HG02938 (cell line): ENCODE results near the gene KCNAB3.

ENCODE experiments used
- ATAC-seq: cut with Tn5 transposase; IDR thresholded peaks from one replicate; pipeline ENCODE4 v1.9.1; 2021; ENCODE audit warnings: mild to moderate bottlenecking, moderate library complexity; ENCODE audit not compliant: unreplicated experiment

KCNAB3 gene

DNA sequence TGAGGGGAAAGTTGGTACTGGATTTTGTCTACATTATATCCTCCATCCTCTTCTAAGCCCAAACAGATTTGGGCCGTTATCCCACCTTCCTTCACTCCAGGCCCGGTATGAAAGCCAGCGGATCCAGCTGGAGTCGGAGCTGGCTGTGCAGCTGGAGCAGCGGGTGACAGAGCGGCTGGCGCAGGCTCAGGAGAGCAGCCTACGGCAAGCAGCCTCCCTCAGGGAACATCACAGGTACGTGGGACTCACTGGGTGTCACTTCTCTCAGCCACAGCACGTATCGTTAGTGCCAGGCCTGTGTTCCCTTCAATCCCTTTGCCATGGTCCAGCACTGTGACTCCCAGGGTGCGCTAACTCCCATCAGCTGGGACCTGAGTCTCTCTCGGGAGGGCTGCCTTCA is 13.6 kb upstream of the KCNAB3 start:
- no peak for ATAC-seq

DNA sequence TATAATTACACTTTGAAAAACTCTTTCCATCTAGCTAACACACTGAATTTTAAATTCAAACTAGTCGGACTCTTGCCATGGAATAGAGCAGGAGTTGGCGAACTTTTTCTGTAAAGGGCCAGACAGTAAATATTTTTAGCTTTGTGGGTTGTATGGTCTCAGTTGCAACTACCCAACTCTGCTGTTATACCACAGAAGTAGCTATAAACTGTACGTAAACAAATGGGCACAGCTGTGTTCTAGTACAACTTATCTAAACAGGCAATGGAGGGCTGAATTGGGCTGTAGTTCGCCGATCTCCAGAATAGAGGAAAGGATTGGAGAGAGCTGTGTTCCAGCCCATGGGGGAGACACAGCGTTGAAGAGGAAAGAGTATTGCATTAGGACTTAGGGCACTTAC is 11.1 kb upstream of the KCNAB3 start:
- no peak for ATAC-seq

DNA sequence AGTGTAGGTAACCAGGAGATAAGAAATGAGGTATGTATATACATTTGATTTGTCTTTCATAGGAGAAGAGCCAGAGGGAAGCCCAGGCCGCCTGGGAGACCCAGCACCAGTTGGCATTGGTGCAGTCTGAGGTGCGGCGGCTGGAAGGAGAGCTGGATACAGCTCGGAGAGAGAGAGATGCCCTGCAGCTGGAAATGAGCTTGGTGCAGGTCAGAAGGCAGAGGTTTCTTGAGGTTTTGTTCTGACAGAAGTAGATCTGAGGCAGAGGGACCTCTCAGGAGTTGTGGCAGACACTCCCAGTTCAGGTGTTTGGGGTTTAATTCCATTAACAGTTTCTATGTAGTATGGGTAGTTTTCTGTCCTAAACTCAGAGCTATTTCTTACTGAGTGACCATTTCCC is 10.4 kb upstream of the KCNAB3 start:
- no peak for ATAC-seq

DNA sequence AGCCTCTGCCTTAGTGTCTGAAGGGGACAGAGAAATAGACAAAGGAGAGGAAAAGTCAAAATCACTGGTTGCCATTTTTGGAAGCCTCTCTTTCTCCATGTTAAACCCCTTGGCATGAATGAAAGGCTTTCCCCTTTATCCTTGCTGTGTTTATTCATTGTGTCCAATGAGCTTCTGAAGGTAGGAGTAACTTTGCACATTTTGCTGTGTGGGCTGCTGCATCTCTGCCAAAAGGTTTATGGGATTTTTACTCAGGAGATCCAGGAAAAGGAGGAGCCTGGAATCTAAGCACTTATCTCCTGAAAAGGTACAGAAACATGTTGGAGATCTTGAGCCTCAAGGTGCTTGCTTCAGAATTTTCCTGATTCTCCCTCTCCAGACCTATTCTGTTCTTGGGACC is 6.2 kb upstream of the KCNAB3 start:
- ATAC-seq = no peak

DNA sequence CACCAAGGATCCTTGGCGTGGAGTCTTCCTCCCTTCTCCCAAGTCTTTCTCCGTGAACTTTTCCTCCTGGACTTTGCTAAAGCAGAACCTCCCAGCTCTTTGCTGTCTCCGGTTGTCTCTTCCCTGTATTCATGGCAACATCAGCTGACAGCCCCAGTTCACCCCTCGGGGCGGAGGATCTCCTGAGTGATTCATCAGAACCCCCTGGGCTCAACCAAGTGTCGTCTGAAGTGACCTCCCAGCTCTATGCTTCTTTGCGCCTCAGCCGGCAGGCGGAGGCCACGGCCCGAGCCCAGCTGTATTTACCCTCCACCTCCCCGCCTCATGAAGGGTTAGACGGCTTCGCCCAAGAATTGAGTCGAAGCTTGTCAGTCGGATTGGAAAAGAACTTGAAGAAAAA is 3.3 kb upstream of the KCNAB3 start:
- ATAC-seq = no peak

DNA sequence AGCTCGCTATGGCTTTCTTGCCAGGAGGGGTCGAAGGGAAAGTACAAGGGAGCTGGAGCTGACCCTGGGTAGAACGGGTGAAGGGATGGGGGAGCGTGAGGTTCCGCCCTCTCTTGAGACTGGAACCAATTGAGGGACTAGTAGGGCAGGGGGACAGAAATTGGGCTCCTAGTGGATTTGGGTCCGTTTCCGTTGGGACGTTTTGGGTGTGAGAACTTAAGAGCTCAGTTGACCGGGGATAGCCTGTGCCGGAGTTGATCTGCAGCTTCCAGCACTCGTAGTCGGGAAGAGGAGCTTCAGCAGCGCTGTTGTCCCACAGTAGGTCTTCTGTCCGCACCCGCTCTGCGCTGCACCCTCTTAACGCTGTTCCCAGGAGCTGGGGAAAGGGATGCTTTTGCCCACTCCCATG is 2.8 kb upstream of the KCNAB3 start:
- no peak for ATAC-seq

DNA sequence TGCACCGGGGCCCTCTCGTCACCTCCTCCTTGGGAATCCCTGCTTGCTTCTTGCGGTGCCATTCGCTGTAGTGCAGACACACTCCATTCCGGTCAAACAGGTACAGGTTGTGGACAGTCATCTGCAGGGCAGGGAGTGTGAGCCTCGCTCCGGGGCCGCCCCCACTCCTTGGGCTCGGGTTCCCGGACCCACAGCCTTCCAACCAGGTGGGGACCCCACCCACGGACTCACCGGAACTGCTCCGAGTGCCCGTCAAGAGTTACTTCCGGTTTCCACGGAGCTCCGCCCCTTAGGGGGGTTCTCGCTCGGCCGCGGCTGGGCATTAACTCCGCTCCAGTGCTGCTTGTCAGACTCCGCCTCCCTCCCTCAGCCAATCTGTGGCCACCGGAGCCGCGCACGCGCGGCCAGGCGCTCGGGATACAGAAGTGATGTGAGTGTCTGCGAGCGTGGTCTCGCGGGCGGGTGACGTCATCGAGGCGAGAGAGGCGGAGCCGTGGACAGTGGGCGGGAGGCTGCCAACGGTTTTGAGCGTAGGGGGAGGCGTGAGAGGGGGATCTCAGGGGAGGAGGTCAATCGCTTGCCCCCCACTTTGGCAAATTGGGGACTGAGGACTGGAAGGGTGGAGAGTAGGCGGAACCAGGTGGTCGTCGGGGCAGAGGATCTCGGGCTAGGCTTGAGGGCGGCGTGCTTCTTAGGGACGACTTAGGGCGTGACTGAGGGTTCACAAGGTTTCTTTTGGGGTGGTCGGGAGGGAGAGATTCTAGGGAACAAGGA is 2.2 kb upstream of the KCNAB3 start, which contains the start of the genes CNTROB and TRAPPC1:
CNTROB (plus strand) TSS at position 498 of the 774 bp plus-strand sequence. CDS start 874 bp downstream, outside the sequence.
TRAPPC1 (minus strand) TSS at position 238 of the 774 bp plus-strand sequence; CDS start at position 121, 117 bp downstream.
- peak; percentile 96 for ATAC-seq

DNA sequence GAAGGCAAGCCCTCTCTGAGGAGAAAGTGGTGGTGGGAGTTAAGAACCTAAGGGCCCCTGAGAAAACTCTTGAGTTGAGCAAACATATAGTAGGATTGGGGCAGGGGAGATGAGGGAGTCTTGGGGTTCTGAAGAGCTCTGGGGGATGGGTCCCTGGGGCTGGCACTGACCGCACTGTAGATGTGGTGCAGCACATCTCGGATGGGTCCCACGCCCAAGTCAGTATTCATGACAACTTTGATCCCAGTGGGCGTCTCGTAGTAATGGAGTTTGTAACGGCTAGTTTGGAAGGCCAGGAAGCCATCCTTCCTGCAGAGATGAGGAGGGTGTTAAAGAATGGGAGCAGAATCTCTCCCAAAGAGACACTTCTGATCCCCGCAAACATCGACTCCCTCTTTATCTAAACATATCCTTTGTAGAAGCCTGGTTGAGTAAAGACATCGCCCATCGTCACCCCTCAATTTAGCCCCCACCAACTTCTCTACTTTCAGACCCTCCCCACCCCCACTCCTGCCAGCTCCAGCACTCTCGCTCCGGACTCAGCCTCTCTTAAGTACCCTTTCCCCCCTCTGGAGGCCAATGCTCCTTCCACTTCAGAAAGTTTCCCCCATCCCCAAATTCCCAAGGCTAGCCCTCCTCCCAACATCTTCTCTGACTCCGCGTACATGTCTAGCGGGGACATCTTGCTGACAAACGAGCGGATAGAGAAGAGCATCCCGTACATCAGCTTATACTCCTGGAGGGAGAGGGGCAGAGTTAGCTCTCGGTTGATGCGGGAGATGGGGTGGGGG is 1.4 kb upstream of the KCNAB3 start:
- ATAC-seq = no peak

DNA sequence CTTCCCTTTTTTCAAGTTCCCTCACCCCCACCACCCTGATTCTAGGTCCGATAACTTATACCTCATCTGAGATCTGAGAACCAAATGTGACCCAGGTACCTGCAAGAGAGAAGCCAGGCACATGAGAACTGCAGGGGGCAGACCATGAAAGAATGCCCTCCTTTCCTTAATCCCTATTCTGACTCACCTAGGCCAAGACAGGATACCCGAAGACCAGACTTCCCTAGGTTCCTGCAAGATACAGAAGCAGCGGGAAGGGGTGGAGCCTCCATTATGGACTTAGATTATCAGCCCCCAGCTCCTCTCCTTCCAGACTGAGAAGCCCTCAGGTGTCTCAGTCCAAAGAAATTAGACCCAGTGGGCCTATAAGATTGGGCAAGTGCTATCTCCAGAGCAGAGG is 2.1 kb downstream of the KCNAB3 start:
- ATAC-seq = no peak

DNA sequence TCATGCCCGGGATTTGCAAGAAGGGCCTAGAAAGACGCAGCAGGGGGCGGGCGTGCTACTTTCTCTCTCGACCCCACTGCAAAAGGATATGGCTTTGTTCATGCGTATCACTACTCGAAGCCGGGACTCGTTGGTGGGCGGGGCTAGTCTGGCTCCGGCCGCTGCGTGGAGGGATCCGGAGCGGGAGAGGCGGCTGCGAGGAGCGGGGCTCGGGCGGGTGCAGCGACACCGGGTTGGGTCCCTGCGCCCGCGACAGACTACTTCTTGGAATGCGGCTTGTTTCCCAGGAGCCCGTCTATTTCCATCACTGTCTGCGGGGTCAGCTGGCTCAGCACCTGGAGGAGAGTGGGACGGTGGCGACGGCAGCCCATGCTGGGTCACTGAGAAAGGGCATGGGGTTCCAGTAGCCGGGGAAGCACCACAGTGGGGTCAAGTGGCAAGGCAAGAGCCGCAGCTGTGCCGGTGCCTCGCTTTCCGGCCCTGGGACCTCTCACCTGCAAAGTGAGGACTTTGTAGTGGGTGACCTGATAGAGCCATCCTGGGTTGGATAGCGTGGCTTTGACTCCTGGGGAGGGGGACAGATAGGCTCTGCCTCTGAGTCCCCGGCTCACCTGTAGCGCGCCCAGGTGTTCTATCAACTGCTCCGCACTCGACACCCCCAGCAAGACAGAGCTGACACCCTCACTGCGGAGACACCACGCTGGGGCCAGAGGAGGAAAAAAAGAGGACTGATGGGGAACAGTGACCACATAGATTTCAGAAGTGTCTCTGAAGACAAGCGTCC is 6.6 kb downstream of the KCNAB3 start:
- ATAC-seq = no peak

DNA sequence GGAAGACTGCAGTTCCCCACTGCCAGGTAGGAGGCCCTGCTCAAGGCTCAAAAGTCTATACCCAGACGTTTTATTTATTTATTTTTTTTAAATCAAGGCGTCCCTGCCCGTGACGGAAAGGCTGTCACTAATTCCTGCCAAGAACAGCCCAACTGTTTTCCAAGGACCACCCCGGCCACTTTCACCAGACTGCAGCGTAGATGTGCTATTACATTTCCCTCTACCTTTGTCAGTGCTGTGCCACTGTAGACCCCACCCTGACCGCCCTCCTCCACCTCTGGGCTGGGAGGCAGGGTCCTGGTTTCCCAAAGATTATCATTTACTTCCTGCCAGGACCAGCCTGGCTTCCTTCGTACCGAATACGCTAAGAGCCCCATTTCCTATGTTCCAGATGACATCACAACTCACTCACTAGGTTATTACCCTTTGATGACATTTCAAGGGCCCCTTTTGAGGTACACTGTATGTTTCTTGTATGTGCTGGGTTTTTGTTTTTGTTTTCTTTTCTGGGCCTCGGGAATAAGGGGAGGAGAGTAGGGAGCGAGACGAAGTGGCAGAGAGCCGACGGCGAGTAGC is 7.3 kb downstream of the KCNAB3 start:
- ATAC-seq = no peak

DNA sequence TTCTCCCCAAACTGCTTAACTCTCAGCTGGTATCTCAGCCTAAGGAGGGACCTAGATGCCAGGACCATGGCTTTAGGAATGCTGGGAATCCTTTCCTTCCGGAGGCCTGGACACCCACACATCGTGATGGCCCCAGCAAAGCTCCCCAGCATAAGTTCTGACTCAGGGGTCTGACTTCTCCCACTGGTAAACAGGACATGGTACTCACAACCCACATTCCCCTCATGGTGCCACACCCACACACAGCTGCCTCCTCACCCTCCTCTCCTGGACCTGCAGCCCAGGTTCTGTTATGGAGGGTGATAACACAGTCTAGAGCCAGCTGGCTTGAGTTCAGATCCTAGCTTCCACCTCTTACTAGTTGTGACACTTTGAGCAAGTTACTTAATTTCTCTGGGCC is 12.8 kb downstream of the KCNAB3 start:
- no peak for ATAC-seq

DNA sequence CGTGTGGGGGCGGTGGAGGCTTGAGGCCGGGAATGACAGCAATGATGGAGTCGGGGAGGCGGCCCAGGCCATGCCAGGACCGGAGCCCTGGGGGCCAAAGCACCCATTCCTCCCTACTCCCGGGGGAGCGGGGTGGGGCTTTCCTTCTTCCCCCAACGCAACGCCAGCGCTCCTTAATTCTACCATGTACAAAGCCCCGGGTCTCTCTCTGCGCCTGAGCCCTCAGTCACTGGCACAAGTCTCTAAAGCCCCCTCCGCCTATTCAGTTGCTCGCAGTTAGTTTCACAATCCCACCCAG is 13.3 kb downstream of the KCNAB3 start:
- no peak for ATAC-seq

DNA sequence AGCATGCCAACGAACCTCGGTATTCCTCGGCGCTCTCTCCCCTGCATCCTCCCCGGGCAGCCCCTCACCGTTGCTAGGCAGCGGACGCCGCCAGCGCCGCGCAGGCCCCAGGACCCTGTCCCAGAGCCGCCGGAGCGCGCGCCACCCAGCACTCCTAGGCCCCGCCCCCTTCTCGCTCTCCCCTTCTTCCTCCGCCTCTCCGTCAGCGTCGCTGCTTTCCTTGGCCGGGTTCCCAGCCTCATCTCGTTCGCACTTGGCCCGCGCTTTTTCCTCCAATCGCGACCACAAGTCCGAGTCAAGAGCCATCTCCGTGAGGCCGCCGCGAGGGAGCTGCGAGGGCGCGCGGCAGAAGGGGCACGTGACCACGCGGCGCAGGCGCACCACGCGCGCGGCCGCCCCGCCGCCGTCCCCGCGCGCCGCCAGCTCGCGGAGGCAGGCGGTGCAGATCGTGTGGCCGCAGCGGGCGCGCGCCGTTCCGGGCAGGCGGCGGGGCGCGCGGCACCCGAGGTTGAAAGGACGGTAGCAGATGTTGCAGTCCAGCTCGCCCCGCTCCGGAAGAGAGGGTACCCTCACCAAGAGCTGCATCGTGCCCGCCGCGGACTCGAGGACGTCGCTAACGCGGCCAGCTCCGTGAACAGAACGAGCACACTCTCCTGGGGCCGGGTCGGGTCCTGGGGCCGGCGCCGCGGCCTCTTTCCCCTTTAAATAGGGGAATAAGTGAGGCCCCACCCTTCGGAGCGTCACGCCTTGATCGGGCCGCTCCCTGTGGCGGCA is 13.9 kb downstream of the KCNAB3 start, which contains the start of gene RNF227:
RNF227 (minus strand) TSS at position 679 of the 774 bp plus-strand sequence; CDS start at position 585, 94 bp downstream.
- peak; percentile 47 for ATAC-seq

DNA sequence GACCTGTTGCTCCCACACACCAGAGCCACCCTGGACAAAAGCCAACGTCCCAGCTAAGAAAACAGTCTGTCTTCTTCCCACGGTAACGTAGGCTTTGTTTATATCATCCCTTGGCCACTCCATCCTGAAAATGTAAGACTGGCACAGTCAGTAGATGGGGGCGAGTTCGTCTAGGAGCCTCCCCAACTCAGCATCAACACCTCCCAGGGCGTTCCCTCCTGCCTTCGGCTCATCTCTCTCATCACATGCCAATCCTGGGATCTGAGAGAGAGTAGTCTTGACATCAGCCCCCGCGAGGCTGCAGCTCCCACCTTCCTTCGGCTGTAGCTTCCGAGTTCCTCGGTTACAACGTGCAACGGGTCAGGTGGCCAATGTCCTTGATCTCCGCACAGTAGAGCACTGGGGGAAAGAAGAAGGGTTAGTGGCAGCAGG is 14.5 kb downstream of the KCNAB3 start:
- ATAC-seq = peak; percentile 26

DNA sequence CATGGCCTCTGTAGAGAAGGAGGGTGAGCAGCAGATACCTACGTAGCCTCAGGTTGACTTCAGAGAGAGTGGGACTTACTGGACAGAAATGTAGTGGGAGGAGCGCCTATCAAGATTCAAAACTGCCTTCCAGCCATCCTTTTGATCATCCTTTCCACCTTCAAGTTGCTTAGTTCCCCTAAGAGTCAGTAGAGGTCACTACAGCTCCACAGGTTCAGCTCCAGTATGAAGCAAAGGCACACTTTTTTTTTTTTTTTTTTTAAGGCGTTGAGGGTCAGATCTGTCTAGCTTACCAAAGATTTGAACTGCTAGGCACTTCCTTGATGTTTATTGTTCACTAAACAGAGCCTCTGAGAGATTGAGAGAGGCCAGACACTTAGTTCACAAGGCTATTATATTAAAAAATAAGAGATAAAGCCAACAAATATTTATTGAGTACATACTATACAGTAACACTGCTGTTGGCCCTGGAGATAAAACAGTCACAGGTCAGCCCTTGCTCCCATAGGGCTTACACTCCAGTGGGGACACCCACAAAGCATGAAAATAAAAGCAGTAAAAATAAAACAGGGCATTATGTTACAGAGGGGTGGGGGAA is 16.6 kb downstream of the KCNAB3 start:
- no peak for ATAC-seq

DNA sequence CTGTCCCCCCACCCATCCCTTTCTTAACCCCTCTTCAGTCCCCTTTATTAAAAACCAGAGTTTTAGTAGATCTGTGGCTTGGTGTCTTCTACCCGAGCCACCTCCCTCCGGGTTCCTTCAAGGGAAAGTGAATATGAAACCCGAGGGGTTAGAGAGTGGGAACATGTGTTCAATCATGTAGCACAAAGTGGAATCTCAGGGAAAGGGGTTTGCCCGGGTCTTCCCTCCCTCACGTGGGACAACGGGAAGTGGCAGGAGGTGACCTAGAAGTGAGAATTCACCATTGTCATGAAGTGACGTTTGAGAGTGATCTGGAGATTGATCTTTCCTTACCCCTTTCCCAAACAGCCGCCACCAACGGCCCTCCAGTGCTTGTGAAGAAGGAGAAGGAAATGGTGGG is 18.5 kb downstream of the KCNAB3 start:
- ATAC-seq = no peak

DNA sequence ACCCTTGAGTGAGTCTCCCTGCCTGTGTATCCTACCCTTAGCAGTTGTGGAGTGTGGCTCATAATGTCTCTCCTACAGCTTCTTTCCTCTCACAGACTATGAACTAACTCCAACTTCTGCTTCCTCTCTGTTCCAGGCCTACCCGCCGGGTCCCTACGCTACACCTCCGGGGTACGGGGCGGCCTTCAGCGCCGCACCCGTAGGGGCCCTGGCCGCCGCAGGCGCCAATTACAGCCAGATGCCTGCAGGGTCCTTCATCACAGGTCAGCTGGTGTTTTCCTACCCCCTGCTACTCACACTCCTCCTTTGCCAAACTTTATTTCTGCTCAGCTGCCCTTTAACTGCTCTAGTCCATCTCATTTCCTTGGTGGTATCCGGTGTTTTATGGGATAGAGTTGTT is 18.9 kb downstream of the KCNAB3 start:
- ATAC-seq = no peak

DNA sequence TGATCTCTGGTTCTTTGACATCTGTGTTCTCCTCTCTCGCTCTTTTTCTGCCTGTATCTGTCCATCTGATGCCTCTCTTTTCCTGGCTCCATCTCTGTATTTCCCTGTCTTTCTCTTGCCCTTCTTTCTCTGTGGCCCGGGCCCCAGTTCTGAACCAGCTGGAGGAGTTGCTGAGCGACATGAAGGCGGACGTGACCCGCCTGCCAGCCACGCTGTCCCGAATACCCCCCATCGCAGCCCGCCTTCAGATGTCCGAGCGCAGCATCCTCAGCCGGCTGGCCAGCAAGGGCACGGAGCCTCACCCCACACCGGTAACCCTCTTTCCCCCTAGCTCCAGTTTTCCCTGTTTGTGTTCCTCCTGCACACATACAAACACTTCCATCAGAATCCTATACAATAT is 19.4 kb downstream of the KCNAB3 start:
- no peak for ATAC-seq

DNA sequence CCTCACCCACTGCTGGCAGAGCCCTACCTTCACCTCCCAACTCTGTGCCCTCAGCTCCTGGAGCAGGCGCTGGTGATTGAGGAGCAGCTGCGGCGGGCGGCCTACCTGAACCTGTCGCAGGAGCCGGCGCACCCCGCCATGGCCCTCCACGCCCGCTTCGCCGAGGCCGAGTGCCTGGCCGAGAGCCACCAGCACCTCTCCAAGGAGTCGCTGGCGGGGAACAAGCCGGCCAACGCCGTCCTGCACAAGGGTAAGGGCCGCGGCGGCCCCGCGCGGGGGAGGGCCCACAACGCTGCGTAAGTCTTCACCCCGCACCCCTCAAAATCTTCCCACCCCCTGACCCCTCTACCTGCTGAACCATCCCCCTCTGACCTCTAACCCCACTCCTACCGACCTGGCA is 20.6 kb downstream of the KCNAB3 start:
- ATAC-seq = no peak
